ENCODE results near the gene CSNK1D. TPM values are rescaled to one million over a fixed set of nuclear protein-coding genes. Genes with fewer than 3 reads are reported as not detected.
A peak's percentile ranks its signal among the peaks of the same experiment; 100 is the strongest.
"Not testable (repeated sequence)": the region's sequence is repeated elsewhere in the genome, so short reads cannot be mapped to it uniquely, and the experiment has no call there.

CSNK1D gene
- total RNA-seq, 1 experiment from 2014 or later: 33.7 TPM

- peak; percentile 86 to 90 for DNase-seq (ENCODE audit: low read depth in 1 of 2, low spot score in 2 of 2)
- Histone ChIP-seq H3K4me1 (replicated peaks) (peaks cover 67% of the 10 kb centered on the region), H3K27me3 (replicated peaks) (no peaks in the 10 kb centered on the region), H3K4me3 (no peak overlapping the region), H3K27ac (peak overlapping the region; percentile 99), H3K9me3 (replicated peaks) (no peaks in the 10 kb centered on the region; the same call in 1 of the 2 replicates), H3K36me3 (peaks cover 15% of the 10 kb centered on the region)
Measured at GRCh38 chr17:82216301-82217119, 57.0 kb downstream of the CSNK1D start.

GRCh38 chr17:82215972-82216300 is 57.6 kb downstream of the CSNK1D start:
- no peak for DNase-seq (ENCODE audit: low read depth in 1 of 2, low spot score in 2 of 2)
- Histone ChIP-seq H3K27ac (peak overlapping the region; percentile 99), H3K4me1 (replicated peaks) (peaks cover 70% of the 10 kb centered on the region), H3K36me3 (peaks cover 15% of the 10 kb centered on the region), H3K9me3 (replicated peaks) (no peaks in the 10 kb centered on the region; the same call in 1 of the 2 replicates), H3K4me3 (no peak overlapping the region), H3K27me3 (replicated peaks) (no peaks in the 10 kb centered on the region)

- no peaks in the 10 kb centered on the region; the same call in 1 of the 2 replicates for H3K9me3 ChIP-seq (replicated peaks)
- H3K27me3 ChIP-seq (replicated peaks): no peaks in the 10 kb centered on the region
- DNase-seq (ENCODE audit: low read depth in 1 of 2, low spot score in 2 of 2): peak in 1 of 2 experiments; percentile 49
- peaks cover 15% of the 10 kb centered on the region for H3K36me3 ChIP-seq
- H3K4me1 ChIP-seq (replicated peaks): peaks cover 70% of the 10 kb centered on the region
- H3K4me3 ChIP-seq: no peak overlapping the region
- no peak overlapping the region for H3K27ac ChIP-seq
Measured at GRCh38 chr17:82215095-82215971, 58.2 kb downstream of the CSNK1D start.

- Histone ChIP-seq H3K4me3 (no peak overlapping the region), H3K4me1 (replicated peaks) (peaks cover 67% of the 10 kb centered on the region), H3K36me3 (peaks cover 15% of the 10 kb centered on the region), H3K9me3 (replicated peaks) (no peaks in the 10 kb centered on the region; the same call in 1 of the 2 replicates), H3K27ac (no peak overlapping the region), H3K27me3 (replicated peaks) (no peaks in the 10 kb centered on the region)
- DNase-seq (ENCODE audit: low read depth in 1 of 2, low spot score in 2 of 2): no peak
Measured at GRCh38 chr17:82214012-82214628, 59.4 kb downstream of the CSNK1D start.

- Histone ChIP-seq H3K4me3 (peak overlapping the region; percentile 89), H3K4me1 (replicated peaks) (peaks cover 61% of the 10 kb centered on the region), H3K36me3 (peaks cover 11% of the 10 kb centered on the region), H3K27me3 (replicated peaks) (no peaks in the 10 kb centered on the region), H3K9me3 (replicated peaks) (no peaks in the 10 kb centered on the region; the same call in 1 of the 2 replicates), H3K27ac (peak overlapping the region; percentile 87)
- DNase-seq (ENCODE audit: low read depth in 1 of 2, low spot score in 2 of 2): peak; percentile 71 to 76
Measured at GRCh38 chr17:82213251-82214011, 60.1 kb downstream of the CSNK1D start.

GRCh38 chr17:82212331-82213250 is 60.9 kb downstream of the CSNK1D start, which contains the start of gene CCDC57:
Gene CCDC57, minus strand, starts transcription at chr17:82212842. Its CDS starts 10,898 bp downstream, at chr17:82201944.
- Histone ChIP-seq H3K36me3 (peaks cover 11% of the 10 kb centered on the region), H3K27ac (peak within 1 kb of the TSS; percentile 87), H3K4me1 (replicated peaks) (peaks cover 54% of the 10 kb centered on the region), H3K27me3 (replicated peaks) (no peaks in the 10 kb centered on the region), H3K4me3 (peak within 1 kb of the TSS; percentile 89), H3K9me3 (replicated peaks) (no peaks in the 10 kb centered on the region; the same call in 1 of the 2 replicates)
- peak; percentile 79 to 87 for DNase-seq (ENCODE audit: low read depth in 1 of 2, low spot score in 2 of 2)

- not testable (repeated sequence) for H3K27me3 ChIP-seq (replicated peaks); DNase-seq (ENCODE audit: low read depth in 1 of 2, low spot score in 2 of 2); H3K9me3 ChIP-seq (replicated peaks); H3K4me3 ChIP-seq; H3K27ac ChIP-seq
- H3K4me1 ChIP-seq (replicated peaks): peaks cover 42% of the 10 kb centered on the region
- peaks cover 24% of the 10 kb centered on the region for H3K36me3 ChIP-seq
Measured at GRCh38 chr17:82210655-82211054, 62.8 kb downstream of the CSNK1D start.

GRCh38 chr17:82205720-82206508 is 67.6 kb downstream of the CSNK1D start:
- peaks cover 17% of the 10 kb centered on the region for H3K36me3 ChIP-seq
- peak overlapping the region; percentile 18 for H3K27ac ChIP-seq
- H3K4me3 ChIP-seq: no peak overlapping the region
- DNase-seq (ENCODE audit: low read depth in 1 of 2, low spot score in 2 of 2): peak; percentile 86 to 92
- no peaks in the 10 kb centered on the region for H3K27me3 ChIP-seq (replicated peaks)
- H3K4me1 ChIP-seq (replicated peaks): peaks cover 23% of the 10 kb centered on the region
- no peaks in the 10 kb centered on the region for H3K9me3 ChIP-seq (replicated peaks)

- no peak overlapping the region for H3K4me3 ChIP-seq
- peak; percentile 74 to 84 for DNase-seq (ENCODE audit: low read depth in 1 of 2, low spot score in 2 of 2)
- H3K27ac ChIP-seq: no peak overlapping the region
- peaks cover 23% of the 10 kb centered on the region for H3K4me1 ChIP-seq (replicated peaks)
- no peaks in the 10 kb centered on the region for H3K9me3 ChIP-seq (replicated peaks)
- H3K36me3 ChIP-seq: peaks cover 17% of the 10 kb centered on the region
- H3K27me3 ChIP-seq (replicated peaks): no peaks in the 10 kb centered on the region
Measured at GRCh38 chr17:82204831-82205719, 68.4 kb downstream of the CSNK1D start.

- H3K9me3 ChIP-seq (replicated peaks): no peaks in the 10 kb centered on the region
- H3K27me3 ChIP-seq (replicated peaks): no peaks in the 10 kb centered on the region
- H3K4me3 ChIP-seq: no peak overlapping the region
- no peak for DNase-seq (ENCODE audit: low read depth in 1 of 2, low spot score in 2 of 2)
- peaks cover 17% of the 10 kb centered on the region for H3K36me3 ChIP-seq
- H3K4me1 ChIP-seq (replicated peaks): peaks cover 23% of the 10 kb centered on the region
- H3K27ac ChIP-seq: no peak overlapping the region
Measured at GRCh38 chr17:82203920-82204319, 69.6 kb downstream of the CSNK1D start.

GRCh38 chr17:82202981-82203380 is 70.5 kb downstream of the CSNK1D start:
- Histone ChIP-seq H3K27ac (no peak overlapping the region), H3K9me3 (replicated peaks) (no peaks in the 10 kb centered on the region), H3K4me3 (no peak overlapping the region), H3K4me1 (replicated peaks) (peaks cover 23% of the 10 kb centered on the region), H3K27me3 (replicated peaks) (no peaks in the 10 kb centered on the region), H3K36me3 (peaks cover 17% of the 10 kb centered on the region)
- DNase-seq (ENCODE audit: low read depth in 1 of 2, low spot score in 2 of 2): no peak

Measured in SJSA1 (cell line).